HG02840 (cell line): Measurements from ENCODE around the gene PDCD1.
A peak's percentile ranks its signal among the peaks of the same experiment; 100 is the strongest.

ENCODE experiments used
- ATAC-seq: cut with Tn5 transposase; IDR thresholded peaks from one replicate; pipeline ENCODE4 v1.9.1; 2021; ENCODE audit warnings: mild to moderate bottlenecking, moderate library complexity, moderate number of reproducible peaks; ENCODE audit not compliant: unreplicated experiment, low FRiP score

PDCD1 gene

DNA sequence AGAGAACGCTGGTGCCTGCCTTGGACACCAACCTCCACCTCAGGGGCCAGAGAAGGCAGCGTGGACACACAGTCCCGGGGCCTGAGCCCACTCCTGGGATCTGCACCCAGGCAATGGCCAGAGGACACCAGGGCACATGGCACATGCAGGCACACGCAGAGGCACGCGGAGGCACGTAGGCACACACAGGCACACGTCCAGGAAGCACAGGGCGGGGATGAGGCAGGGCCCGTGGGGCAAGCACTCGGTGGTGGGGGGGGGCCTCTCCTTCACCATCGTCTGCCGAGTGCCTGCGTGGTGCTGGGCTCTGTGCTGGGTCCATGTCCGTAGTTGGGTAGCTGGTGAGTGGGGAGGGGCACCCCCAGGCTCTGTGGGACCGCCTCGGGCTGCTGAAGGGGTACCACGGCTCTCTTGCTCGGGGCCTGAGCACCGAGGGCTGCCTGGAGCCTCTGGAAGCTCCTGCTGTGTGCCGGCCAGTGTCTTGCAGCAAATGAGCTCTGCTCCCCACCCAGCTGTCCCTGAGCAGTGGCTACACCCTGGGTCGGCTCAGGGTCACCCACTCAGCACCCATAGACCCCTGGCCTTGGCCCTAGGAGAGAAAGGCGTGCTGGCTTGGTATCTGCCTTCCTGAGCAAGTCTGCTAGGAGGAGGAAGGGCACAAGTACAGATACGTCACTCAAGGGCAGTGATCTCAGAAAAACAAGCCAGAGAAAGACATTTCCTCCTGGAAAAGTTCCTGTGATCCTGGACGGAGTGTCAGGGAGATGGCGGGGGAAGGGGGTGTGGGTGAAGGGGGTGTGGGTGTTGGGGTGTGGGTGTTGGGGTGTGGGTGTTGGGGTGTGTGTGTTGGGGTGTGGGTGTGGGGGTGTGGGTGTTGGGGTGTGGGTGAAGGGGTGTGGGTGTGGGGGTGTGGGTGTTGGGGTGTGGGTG lies 37.3 kb upstream of the PDCD1 start:
- no peak for ATAC-seq

DNA sequence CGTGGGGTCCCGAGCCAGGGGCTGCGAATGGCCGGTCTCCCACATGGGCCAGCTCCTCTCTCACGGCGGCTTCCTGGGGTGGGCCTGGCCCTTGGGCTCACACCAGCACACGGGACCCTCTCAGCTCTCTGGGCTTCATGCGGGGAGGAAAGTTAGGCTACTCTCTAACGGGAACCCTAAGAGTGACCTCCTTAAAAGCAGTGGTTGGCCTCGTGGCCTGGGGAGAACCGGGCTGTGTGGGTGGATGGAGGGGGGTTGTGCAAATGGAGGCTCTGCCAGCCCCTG lies 36.7 kb upstream of the PDCD1 start:
- ATAC-seq, result no peak

DNA sequence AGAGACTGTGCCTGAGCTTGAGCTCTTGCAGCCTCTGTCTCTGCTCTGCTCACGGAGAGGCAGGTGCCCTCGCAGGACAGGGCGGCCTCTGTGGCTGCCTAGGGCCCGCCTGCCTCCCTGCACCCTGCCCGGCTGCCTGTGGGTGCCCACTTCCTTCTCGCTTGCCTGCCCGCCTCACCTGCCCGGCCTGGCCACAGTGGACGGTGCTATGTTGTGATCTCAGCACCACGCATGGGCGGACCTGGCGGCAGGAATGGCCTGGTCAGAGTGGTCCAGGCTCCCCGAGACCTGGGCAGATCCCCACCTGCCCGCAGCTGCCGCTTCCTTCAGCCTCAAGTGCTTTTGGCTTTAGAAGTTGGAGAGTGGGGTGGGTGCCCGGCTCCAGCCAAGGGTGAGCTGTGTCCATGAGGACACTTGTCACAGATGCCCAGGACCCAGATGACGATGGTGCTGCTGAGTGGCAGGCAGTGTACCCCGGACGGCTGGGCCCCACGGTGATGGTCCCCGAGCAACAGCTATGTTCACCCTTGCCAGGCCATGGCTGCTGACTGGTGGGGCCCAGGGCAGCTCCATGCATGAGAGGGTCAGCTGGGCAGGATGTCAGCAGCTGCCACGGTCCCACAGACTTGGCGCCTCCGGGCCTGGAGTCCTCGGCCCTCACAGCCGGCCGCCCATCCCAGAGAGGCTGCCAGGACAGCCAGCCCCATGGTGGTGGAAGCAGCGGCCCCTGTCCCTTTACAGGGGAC lies 36.2 kb upstream of the PDCD1 start:
- no peak for ATAC-seq

DNA sequence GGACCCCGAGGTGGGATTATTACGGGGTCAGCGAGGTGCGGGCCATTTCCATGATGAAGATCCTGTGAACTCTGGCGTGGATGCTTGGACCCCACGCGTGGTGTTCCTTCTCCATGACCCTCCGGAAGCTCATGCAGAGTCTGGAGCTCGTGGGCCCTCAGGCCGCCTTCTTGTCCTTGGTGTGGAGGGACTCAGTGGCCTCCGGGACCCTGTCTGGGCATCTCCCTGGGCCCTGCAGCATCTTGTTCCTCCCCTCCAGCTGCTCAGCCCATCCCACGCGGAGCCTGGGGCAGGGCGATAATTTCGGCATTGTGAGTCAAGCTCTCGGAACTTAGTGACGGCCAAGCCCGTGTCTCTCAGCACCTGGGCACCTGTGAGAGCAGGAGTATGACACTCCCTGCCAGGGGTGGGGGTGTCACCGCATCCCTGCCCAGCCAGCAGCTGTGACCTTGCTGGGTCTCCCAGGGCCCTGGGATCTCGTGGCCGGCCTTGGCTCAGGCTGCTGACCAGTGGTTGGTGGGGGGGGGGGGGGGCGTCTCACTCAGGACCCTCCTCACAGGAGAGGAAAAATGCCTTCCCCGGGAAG lies 35.5 kb upstream of the PDCD1 start:
- no peak for ATAC-seq

DNA sequence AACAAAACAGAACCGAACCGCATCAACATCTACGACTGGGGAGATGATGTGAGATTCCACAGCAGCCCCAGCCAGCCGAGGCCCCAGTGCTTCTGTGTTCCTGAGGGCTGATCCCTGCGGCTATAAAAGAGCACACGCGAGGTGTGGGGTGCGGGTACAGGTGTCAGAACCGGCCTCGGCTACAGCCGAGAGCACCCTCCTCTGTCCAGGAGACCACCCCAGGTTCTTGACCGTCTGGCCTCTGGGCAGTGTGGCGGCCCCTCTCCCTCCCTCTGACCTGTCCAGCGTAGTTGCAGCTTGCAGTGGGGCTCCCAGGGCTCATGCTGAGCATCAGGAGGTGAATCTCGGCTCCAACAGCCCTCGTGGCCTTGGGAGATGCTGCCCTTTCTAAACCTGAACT lies 34.6 kb upstream of the PDCD1 start:
- no peak for ATAC-seq

DNA sequence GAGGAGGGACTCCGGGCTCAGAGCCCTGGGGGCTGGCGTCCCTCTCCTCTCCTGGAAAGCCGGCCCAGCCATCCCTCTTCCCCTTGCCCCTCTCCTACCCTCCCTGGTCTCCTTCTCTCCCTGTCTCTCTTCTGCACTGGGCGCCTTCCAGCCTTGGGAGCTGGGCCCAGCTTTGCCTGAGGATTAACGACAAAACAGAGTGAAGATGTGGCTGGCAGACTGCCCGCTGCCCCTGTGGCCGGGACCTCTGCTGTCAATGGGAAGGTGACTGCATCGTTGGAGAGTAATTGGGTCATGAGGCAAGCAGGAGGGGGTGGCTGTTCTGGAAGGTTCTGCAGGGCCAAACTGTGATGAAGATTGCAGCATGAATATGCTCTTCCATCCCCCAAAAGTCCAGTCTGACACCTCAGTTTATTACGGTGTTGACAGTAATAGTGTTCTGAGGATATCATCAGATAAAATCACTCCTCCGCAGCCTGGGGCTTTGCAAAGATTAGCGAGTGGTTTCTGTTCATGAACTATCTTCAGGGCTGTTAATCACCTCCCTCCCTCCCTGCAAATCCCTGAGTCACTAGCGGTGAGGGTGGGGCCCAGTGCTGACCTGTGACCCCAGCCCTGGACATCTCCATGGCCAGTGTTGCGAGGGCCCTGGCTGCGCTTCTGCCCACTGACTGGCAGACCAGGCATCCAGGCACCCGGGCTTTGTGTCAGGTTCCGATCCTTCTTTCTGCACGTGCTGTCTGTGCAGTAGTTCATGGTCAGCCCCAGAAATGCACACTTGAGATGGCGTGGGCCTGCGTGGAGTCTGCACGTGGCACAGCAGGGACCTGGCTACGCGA lies 33.8 kb upstream of the PDCD1 start:
- ATAC-seq, result no peak

DNA sequence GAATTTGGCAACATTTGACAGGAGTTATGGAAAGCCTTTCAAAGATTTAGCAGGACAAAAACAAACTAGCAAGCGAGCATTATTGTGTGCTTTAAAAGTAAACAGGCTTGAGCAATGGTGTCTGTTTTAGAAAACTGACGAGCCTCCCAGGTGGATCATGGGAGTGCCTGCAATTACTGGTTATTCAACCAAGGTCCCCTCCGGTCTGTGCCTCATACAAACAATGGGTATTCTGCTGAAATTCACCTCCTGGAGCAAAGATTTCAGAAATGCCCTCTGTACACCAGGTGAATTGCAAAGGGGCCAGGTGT lies 33.2 kb upstream of the PDCD1 start:
- ATAC-seq, result no peak

DNA sequence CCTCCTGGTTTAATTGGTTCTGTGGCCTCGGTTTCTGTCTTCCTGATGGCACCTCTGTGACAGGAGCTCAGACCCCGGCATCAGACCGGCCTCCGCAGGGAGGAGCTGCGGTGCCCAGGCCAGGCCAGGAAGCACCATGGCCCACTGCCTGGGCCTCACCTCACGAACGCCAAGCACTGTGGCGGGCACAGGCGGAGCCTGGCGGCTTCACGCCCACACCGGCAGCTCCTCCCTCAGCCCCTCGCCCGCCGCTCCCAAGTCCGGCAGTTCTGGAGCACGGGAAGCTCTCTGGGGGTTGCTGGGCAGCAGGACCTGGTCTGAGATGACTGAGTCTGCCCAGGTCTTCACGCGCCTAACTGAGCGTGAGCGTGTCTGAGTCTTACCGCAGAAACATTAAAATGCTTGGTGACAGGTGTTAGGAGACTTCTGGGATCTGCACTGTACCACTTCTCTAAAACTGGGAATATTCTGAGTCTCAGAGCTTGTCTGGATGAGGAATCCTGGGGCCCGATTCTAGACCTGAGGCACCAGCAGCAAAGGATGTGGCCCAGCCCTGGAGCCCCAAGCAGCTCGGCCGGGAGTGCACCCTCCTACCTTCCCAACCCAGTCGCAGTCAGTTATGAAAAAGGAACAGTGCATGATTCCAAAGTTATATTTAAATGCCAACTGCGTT lies 32.8 kb upstream of the PDCD1 start:
- ATAC-seq, result no peak

DNA sequence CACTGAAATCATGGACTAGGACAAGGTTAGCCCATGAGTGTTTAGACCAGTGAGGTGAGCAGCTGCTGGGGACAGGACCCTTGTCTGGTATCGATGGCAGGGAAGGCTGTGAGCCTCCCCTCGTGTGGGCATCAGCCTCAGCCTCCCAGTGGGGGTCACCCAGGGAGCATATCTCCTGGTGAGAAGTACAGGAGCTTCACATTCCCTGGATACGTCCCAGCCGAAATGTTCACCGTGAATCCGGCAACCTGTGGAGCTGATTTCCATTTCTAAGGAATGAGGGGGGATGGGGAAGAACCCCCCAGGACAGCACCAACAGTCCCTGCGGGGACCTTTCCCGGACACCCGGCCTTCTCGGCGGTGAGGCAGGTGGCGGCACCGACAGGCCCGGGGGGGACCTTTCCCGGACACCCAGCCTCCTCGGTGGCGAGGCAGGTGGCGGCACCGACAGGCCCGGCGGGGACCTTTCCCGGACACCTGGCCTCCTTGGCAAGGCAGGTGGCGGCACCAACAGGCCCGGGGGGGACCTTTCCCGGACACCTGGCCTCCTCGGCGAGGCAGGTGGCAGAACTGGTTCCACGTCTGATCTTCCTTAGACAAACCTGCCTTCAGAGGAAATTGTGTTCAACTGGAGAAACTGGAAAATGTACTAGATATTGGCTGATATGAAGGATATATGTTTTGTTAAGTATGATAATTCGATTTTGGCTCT lies 32.0 kb upstream of the PDCD1 start:
- ATAC-seq, result no peak

DNA sequence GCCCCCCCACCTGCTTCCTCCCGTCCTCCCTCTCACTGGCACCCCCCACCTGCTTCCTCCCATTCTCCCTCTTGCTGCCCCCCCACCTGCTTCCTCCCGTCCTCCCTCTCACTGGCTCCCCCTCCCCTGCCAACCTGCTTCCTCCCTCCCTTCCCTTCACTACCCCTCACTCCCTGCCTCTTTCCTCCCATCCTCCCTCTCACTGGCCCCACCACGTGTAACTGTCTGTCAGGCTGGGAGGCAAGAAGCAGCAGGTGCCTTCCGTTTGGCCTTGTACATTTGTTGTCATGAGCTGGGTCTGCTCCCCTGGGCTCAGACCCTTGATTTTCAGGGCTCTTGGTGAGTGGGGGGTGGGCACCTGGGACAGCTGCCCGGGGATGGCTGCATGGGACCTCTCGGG lies 29.9 kb upstream of the PDCD1 start:
- no peak for ATAC-seq

DNA sequence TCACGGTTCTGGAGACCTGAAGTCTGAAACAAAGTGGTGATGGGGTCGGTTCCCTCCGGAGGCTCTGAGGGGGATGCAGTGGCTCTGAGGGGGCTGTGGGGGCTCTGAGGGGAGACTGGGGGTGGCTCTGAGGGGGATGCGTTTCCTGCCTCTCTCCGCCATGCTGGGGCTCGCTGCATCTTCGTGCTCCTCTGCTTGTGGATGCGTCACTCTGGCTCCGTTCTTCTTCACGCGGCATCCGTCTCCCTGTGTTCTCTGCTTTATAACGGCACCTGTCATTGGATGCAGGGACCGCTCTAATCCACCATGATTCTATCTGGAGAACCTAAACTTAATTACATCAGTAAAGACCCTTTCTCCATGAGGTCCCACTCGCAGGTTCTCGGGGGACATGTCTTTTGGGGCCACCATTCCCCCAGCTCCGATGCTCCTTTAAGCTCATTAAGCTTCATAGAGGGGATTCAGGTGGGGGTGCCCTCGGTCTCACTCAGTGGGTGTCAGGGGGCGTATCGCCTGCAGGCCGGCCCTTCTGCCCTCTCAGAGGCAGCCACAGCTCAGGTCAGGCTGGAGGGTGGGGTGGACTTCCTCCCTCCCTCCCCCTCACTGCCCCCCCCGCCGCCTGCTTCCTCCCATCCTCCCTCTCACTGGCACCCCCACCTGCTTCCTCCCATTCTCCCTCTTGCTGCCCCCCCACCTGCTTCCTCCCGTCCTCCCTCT lies 29.3 kb upstream of the PDCD1 start:
- ATAC-seq, result no peak

DNA sequence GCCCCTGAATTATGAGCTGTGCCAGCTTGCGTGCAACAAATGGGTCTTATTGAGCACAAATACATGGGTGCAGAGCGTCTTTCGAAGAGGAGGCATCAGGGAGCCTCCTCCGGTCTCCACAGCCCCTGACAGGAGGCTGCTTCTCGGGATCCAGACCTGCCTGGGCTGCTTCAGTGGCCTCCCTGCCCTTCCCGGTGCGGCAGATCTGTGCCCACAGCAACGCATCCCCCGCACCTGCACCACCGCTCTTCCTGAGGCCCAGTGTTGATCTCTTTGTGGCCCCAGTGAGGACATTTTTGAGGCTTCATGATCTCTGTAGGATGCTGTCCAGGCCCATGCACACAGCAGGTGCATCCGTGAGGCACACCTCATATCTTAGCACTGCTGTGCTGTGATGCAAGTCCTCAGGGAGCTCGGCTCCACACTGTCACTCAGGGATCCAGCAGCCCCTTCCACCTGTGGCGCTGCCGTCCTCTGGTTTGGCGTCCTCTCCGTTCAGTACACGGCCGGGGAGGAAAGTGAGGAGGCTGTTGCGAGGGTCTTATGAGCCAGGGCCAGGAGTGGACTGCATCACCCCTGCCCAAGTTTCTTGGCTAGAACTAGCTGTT lies 28.2 kb upstream of the PDCD1 start:
- no peak for ATAC-seq

DNA sequence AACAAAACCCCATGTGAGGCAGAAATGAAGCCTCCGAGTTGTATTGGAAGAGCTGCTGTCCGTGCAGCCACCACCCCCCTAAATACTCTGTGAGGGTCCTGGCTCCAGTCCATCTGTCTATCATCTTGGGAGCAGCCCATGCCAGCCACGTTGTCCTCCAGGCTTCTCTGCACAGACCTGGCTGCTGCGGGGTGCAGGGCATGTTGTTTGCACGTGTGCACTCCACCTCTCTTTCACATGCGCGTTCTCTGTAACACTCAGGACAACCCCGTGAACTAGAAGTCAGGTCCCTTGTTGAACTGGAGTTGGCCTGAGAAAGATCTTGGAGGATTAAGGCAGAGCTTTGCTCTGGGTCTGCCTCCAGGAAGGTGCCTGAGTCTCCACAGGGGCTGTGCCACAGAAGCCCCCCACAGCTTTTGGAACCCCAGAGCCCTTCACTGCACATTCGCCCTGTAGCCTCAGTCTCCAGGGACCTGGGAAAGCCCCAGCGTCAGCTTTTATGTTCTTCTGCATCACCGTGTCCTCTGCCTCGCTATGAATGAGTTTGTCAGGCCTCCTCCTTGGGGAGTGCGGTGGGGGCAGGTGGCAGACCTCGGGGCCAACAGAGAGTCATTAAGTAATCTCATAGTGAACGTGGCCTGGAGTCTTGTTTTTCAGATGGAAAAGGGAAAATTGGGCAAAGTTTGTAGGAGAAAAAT lies 27.4 kb upstream of the PDCD1 start:
- ATAC-seq, result no peak

DNA sequence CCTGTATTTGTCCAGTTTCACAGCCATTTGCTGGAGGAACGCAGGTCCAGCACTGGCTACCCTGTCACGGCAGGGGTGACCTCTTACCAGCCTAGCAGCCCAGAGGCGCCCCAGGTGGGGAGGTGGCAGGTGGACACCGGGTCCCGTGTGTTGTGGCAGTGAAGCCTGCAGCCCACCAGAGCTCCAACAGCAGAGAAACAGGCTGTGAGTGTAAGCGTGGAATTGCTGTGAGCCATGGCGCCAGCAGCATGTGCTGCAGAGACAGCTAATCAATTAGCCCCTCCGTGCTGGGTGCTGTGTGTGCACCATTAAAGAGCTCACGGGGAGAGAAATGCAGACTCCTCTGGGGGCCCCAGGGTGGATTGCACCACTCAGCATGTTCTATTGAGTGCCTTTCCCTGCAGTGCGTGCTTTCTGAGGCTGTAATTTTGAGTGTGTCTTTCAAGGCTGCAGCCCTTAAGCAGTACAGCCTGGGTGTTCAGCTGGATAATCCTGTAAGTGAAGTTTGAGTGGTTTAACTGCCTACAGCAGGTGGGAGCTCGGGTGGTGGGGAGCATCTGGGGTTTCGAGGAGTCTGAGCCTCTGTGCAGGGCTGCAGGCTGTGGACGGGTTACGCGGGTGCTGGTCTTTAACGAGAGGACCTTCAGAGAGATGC lies 26.7 kb upstream of the PDCD1 start:
- ATAC-seq, result no peak

DNA sequence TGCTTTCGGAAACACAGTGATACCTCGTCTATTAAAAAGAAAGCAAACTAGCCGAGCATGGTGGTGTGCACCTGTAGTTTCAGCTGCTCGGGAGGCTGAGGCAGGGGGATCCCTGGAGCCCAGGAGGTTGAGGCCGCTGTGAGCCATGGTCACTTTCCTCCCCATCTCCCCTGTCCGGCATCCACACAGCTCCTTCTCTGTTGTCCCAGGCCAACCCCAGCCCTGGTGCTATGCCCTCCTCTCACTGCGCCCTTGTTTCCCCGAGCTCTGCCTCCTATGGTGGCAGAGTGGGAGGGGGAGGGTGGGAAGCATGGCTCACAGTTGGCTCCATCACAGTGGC lies 26.2 kb upstream of the PDCD1 start:
- no peak for ATAC-seq

DNA sequence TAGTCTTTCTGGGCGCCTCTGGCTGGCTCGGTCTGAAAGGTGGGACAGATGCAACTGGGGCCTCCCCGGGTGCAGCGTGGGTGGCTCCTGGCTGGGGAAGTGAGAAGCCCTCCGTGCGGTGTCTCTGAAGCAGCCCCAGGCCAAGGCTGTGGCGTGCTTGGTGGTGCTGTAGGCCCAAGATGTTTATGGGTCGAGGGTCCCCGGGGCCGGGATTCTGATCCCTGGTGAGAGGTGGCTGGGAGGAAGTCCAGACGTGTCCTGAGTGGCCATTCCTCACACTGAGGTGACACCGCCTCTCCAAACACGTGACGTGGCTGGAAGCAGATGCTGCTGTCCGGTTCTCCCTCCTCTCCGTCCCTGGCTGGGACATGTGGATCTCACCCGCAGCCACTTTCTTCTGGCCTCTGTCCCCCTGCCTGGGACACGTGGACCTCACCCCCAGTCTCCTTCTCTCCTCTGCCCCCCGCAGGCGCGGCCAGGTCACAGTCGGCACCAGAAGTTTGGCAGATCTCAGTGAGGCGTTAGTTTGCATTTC lies 23.5 kb upstream of the PDCD1 start:
- peak; percentile 54 for ATAC-seq

DNA sequence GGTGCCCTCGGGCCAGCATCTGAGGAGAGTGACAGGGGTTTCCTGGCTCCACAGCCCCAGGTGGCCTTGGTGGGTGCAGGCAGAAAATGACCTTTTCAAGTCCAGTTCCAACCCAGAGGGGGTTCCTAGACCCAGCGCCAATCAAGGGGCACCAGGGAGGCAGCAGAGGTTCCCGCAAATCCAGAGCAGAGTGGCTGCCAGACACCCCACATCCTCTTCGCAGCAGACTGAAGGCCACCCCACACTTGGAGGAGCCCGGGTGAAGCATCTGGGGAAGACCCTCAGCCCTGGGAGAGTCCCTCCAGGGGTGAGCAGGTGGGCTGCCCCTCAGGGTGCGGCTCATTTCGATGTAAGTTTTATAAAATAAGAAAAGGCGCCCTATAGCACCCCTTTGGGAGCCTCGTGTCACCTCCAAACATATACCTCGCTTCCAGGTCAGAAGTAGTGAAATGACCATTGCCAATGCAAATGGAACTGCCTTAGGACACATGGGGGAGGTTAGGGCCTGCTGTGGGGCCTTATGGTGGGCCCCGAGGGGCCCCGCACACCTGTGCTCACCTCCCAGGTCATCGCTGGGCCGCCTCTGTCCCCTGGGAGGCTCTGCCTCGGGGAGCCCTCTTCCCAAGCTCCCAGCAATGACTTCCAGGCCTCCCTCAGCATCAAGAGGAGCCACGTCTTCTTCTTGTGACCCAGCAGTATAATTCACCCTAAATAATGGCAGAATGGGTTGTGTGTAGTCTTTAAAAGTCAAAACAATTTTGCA lies 21.8 kb upstream of the PDCD1 start:
- ATAC-seq, result no peak
